Activated T-cell treated with anti-CD3 and anti-CD28 coated beads for 24 hours (primary cell): ENCODE data around the gene ILK.

ENCODE experiments used
- DNase-seq: peaks from one replicate; pipeline ENCODE4 v3.0.0-alpha.2; 2020; ENCODE audit warnings: low read depth

The ILK gene

GRCh38 chr11:6636480-6636879, 32.9 kb downstream of the ILK start:
- DNase-seq = no peak

DNA sequence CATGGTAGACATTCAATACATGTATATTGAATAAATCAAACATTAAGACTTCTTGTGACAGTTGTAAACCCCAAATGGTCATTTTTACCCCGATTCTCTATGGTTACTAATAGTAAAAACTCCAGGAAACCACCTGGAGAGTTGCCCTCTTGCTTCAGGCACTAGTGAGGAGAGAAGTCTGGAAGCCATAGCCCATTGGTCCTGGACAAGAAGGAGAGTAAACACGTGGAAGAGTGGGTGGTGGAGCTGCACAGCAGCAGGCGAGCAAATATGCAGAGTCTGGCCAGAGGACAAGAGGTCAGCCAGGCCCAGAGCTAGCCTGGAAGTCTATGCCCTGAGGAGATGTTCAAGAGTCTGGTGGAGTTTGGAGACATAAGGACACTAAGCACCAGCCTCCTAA, 34.3 kb downstream of the ILK start:
- DNase-seq = no peak

DNA sequence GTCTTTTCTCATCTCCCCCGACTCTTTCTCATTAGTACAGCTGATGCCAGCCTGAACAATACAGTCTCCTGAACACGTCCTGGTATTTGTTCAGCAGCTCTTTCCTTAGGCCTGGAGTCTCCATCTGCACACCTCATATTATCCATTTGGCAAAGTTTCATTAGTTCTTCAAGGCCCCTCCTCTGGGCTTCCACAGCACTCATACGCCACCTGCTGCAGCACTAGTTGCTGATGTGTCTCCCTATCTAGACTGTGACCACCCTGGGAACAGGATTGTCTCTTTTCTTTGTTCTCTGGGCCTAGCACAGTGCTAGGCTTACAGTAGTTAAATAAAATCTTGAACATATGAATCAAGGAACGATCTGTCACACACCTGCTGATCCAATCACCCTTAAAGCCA, 34.9 kb downstream of the ILK start:
- no peak for DNase-seq

DNA sequence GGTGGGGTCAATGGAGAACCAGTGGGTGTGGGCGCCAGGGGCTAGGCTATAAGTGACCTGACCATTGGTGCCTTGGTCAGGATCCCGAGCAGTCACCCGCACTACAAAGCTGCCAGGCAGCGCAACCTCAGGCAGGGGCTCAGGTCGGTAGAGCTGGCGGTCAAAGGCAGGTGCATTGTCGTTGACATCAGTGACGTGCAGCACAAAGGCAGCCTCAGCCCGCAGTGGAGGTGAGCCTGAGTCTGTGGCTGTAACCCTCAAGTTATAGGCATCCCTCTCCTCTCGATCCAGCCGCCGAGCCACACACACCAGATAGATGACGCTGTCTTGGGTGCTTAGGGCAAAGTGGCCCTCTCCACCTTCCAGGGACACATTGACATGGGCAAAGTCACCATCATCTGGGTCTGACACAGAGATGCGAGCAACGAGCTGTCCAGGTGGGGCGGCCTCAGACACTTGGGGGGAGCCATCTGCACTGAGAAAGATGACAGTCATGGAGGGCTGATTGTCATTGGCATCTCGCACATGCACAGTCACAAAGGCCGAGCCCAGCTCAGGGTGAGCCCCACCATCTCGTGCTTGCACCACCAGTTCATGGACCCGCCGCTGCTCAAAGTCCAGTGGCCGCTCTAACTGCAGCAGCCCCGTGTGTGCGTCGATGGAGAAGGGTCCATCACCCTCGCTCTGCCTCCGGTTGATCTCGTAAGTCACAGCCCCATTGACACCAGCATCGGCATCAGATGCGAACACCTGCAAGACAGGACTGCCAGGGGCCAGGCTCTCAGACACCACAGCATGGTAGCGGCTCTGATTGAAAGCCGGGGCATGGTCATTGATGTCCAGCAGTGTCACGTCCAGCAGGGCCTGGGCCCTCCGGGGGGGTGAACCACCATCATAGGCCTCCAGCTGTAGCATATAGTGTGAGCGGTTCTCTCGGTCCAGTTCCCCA, 36.7 kb downstream of the ILK start:
- no peak for DNase-seq

GRCh38 chr11:6640985-6641701, 37.6 kb downstream of the ILK start:
- no peak for DNase-seq

- DNase-seq = no peak
These were observed 39.4 kb downstream of the ILK start for GRCh38 chr11:6642957-6643356.

- no peak for DNase-seq
These were observed 42.5 kb downstream of the ILK start for GRCh38 chr11:6646071-6646470.

DNA sequence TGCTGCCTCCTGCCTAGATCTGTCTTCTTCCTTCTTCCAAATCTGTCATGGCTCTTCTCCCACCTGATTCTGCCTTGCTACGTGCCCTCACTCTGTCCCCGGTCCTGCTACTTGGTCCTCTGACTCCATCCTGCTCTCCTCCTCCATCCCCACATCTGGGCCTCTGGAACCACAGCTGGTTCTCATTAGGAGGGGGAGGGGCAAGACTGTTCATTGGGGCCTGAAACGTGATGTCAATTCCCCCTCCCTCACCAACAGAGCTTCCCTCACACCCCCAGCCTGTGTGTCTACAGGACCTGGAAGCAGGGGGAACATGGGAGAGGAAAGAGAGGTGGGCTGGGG, 43.0 kb downstream of the ILK start:
- DNase-seq = no peak

DNA sequence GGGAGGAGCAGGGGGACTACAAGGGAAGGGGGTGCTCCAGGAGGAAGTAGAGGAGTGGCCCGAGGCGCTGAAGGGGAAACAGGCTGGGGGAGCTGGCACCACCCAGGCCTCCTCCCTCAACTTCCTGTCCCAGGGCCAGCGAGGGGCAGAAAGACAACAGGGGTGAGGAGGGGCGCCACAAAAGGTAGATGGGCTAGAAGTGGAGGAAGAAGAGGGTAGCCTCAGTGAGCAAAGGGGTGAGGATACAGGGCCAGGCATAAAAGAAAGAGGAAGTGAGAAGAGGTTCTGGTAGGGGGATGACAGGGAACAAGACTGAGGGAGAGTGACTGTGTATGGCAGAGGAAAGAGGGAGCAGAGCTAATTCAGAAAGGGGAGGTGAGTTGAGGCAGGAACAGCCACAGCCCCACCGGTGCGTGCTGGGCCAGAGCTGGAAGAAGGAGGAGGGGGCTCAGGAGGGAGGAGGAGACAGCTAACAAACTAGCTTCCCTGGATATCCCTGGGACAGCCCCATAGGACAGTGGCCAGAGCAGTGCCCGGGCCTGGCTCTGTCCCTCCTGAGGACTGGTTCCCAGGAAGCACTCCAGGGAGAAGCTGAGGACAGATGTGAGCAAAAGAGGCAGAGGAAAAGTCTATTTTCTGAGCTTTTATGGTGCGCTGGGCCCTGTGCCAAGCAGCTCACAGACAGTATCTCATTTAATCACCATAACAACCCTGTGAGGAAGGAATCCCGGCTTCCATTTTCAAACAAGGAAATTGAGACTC, 43.5 kb downstream of the ILK start:
- no peak for DNase-seq

- DNase-seq = no peak
These were observed 44.3 kb downstream of the ILK start for GRCh38 chr11:6647836-6648235.

DNA sequence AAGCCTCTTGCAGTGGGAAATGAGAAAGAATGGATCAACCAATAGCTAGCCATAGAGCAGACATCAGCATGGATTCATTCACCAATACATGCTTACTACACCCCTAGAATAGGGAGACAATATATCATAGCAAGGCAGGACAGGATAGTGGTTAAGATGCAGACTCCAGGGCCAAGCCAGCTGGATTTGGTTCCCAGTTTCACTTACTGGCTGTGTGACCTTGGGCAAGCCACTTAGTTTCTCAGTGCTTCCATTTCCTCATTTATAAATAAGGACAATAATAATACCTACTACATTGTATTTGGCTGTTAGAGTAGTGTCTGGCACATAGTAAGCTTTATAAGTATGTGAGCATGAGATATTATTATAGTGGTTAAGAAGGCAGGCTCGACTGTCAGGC, 44.9 kb downstream of the ILK start:
- DNase-seq = no peak

DNA sequence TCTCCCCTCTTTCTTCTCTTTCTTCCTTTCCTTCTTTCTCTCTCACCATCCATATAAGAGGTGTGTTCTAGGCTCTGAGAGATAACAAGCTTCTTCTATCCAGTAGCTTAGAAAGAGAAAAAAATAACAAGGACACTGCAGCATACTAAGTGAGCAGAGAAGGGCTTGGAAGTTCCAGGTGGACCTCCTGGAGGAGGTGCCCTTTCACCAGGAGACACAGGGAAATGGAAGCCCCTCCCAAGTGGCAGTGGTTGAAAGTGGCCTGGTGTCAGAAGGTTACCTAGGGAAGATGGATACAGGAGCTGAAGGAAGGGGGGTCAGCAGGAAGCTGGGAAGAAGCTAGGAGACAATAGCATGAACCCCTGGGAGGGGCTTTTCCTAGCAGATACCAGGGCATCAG, 46.5 kb downstream of the ILK start:
- DNase-seq = no peak

DNA sequence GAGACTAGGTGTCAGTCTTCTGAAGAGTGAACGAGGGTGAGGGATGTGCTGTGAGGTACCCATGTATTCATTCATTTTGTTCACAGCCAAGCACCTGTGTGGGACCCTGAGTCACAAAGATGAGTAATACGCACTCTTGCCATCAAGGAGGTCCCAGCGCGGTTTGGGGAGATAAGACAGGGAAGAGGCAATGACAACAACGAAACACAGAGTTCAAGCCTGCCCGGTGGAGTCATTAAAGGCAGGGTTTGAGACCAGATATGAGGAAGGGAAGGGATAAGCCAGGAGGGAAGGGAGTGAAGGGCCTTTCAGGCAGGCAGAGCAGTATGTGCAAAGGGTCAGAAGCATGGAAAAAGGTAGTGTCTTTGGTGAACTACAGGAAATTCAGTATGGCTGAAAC, 47.4 kb downstream of the ILK start:
- DNase-seq = peak; percentile 38

DNA sequence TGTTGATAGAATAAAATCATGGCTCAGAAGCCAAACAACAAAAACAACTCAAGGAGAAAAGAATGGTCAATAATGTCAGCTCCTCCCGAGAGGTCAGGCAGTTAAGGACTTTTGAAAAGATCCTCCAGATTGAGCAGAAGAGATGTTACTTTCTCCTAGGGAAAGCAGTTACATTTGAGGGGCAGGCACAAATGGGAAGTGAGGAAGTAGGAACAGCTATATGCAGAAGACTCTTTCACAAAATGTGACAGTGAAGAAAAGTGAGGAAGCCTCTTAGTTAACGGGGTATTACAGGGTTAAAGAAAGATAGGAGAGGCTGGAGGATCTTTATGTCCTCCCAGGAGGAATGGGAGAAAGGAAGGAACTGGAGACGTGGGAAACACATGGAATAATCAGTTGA, 48.6 kb downstream of the ILK start:
- no peak for DNase-seq

DNA sequence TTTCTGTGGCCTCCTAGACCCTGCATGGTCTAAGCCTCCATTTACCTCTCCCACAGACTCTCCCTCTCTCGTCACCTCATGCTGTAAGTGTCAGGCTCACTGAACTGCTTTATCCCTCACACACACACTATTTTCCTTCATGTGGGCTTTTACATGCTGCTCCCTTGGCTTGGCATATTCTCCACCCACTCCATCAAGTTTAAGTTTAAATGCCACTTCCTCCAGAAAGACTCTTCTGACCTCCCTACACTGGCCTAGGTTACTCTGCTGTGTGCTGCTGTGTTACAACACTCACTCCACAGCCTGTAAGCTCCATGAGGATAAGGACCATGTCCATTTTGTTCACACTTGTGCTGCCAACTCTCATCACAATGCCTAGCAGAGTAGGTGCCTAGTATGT, 49.5 kb downstream of the ILK start:
- no peak for DNase-seq

DNA sequence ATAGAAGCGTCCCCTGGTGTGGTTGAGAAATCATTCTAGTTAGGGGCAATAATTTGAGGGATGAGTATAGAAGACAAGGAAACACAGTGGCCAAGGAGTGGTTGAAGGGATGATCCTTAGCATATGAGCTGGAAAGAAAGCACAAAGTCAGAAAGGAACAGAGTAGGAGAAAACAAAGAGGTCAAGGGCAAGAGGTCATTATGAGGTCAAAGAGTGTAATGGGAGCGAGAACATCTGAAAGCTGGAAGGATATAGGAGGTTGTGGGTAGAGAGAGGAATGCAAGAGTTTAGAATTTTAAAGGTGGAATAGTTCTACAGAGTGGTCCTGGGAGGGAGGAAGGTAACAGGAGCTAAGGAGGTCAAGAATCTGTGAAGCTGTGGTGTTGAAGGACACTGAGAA, 50.1 kb downstream of the ILK start:
- no peak for DNase-seq

DNA sequence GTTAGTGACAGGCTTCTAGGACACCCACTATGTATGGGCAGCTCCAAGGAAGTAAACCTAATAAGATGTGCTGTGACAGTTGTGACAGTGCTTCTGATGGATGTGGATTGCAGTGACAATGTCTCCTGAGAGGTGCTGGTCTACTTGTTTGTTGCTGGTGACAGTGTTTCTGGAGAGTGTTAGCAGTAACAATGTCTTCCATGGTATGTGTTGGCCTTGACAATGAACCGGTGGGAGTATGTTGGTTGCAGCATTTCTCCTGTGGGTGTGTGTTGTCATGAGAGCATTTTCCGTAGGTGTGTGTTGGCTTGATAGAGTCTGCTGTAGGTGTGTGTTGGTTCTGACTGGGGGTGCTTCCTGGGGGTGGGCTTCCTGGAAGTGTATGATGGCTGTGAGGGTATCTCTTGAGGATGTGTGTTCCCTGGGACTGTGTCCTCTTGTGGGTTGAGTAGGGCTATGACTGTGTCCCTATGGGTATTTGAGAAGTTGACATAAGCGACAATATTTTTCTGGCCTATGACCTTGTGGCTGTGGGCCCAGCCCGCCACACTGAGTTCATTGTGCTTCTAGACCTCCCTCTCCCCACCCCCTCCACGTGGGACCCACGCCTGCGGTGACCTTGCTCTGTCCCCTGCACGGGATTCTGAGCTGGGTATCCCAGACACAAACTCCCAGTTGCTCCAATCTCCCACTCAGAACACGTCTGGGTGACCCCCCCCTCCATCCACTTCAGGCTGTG, 50.9 kb downstream of the ILK start:
- DNase-seq = no peak

DNA sequence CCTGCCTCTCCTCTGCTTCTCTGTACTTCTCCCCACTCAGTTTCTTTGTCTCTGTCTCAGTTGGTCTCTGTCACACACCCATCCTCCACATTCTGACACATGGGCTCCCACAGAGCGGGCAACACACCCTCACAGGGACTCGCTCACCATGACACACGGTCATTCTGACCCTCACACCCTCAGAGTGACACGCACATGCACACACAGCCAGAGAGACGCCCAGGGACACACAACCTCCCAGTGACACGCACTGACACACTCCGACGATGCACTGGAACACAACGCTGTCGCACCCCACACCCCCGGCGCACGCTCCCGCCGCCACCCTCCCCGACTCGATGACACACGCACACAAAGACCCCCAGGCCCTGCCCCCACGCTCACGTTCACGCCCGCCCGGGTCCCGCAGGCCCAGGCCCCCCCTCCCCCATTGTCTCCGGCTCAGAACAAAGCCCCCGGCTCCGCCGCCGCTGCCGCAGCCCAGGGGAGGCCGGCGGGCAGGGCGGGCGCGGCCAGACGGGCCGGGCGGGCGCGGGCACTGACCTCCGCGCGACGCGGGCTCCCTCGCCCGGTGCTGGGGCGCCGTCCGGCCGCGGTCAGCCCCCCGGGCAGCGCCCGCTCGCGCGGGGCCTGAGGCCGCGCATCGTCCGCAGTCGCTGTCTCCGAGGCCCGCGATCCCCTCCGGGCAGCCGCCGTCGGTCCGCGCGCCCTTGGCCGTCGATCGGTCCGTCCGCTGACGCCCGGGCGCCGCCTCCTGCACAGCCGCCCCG, 51.6 kb downstream of the ILK start:
- peak; percentile 11 for DNase-seq

DNA sequence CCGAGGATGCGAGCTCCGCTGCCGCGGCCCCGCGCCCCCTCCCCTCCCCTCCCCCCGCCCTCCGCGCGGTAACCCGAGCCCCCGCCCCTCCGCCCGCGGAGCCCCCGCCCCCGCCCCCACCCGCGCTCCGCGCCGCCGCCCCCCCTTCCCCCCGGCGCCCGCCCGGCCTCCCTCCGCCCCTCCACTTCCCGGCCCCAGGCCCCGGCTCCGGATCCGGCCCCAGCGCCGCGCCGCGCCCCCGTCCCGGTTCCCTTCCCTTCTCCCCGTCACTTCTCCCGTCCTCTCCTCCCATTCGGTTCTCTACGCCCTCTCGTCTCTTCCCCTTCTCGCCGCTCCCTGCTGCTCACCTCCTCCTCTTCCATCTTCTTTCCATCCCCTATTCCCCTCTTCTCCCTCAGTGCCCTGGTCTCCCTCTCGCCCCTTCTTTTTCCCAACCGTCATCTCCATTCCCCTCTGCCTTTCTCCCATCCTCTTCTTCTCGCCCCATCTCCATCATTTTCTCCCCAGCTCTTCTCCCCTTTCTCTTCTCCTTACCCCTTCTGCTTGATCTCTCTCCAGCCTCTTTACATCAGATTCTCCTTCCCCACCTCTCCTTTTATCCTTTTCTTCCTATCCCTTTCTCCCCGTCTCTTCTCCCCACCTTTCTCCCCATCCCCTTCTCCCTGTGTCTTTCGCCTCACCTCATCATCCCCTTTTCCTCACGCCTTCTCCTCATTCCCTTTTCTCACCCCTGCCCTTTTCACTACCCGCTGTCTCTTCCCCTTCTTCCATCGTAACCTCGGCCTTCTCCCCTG, 52.4 kb downstream of the ILK start, which contains the start of gene DCHS1:
Gene DCHS1, minus strand, starts transcription at position 20 of the 794 bp plus-strand sequence. CDS start 14,196 bp downstream, outside the sequence.
- no peak for DNase-seq

GRCh38 chr11:6656584-6656915, 53.0 kb downstream of the ILK start:
- DNase-seq = no peak
